GM21619 (cell line): Measurements from ENCODE around the gene RNF144B.

ENCODE experiments used
- ATAC-seq: cut with Tn5 transposase; IDR thresholded peaks from one replicate; pipeline ENCODE4 v1.9.1; 2021; ENCODE audit not compliant: unreplicated experiment

The RNF144B gene

DNA sequence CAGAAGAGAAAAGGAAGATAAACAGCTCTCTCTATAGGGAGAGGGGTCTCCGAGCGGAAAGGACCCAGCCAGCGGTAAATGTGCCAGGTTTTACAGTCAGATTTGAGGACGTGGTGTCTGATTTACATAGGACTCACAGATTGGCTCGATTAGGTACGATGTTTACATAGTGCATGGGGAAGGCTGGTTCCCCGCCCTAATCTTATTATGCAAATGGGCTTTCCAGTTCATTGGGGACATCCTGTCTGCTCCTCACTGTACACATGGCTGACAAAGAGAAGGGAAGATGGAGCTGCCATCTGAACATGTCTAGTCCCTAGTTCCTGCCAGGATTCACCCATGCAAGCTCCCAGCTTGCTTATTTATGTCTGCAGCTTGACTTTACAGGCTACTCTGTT lies 119.9 kb downstream of the RNF144B start:
- ATAC-seq, result no peak

DNA sequence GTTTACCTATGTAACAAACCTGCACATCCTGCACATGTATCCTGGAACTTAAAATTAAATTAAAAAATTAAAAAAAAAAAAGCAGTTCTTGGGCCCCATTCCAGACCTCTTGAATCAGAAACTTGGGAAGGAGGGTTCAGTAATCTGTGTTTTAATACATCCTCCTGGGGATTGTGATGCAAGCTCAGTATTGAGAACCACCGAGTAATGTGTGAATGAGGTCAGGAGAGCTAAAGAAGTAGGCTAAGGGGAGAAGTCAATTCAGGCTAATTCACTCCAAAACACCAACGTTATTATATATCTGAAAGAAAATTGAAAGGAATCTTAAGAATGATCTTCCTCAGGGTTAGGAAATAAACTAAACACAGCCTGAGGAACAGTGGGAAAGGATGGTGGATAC lies 120.4 kb downstream of the RNF144B start:
- ATAC-seq, result no peak

DNA sequence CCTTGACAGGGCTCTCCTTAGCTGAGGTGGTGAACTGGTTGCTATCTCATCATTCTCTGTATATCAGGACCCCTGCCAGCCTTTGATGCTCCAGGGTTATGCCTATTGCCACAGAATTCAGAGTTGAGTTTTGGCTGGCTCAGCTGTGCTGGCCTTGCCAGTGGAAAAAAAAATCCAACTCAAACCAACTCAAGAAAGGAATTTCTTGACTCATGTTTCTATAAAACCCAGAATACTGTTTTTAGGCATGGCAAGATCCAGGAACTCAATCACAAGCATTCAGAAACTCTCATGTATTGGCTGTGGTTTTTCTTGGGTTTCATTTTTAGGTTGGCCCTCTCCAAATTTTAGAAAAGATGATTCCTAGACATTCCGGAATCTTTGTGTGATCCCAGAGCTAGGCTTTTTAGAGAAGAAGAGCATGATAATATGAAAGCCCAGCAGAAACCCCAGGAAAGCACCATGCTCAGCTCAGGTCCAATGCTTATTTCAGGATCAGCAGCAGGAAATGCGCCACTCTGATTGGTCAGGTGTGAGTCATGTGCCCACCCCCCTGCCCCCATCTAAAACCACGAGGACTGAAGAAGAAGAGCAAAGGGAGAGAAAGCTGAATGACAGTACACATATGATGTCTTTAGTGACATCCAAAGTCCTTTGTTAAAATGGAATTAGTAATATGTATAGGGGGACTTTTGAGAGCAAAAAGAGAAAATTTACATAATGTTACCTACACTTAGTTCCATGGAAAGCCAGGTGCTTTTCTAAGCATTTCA lies 122.9 kb downstream of the RNF144B start:
- ATAC-seq, result no peak

DNA sequence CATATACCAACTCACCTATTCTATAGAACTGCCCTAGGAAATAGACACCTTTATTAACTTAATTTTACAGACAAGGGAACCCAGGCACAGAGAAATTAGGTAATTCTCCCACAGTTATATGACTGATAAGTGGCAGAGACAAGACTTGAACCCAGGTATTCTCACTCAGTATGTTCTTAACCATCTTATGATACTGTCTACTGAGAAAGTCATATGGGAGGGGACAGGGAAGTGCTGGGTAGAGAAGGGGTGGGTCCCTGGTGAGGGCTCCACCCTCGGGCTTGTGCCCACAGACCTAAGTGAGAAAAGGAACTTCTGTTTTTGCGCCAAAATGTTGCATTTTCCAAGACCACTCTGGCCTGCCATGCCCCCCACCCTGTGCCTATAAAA lies 123.5 kb downstream of the RNF144B start:
- ATAC-seq, result no peak

DNA sequence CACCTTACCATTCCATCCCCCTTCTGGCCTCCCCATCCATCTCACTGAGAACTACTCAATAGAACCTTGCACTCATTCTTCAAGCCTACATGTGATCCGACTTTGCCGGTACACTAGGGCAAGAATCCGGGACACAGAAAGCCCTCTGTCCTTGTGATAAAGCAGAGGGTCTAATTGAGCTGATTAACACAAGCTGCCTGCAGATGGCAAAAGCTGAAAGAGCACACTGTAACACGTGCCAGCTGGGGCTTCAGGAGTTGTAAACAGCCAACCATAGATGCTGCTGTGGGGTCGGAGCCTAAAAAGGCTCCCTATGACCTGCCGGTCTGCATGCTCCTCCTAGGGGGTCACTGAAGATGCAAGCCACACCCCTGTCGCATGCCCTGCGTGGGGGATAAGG lies 124.1 kb downstream of the RNF144B start:
- no peak for ATAC-seq

DNA sequence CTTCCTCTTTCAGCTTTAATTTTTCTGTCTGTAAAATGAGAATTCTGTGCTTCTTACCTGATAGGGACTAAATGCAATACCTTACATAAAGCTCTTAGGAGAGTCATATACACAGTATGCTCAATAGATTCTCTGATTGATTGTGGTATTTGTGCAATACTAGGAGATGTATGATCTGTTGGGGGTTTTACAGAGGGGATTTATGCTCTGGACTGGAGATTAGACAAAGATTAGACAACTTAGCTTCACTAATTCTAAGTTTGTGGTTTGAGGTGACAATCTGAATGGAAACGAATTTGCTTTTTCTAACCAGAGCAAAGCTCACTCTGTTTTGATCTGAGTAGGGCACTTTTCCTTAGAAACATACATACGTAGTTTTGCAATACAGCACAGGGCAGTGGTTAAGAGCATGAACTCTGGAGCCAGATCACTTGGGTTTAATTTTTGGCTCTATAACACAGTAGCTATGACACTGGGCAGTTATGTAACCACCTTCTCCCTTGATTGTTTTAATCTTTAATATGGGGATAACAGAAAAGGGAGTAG lies 126.2 kb downstream of the RNF144B start:
- no peak for ATAC-seq

DNA sequence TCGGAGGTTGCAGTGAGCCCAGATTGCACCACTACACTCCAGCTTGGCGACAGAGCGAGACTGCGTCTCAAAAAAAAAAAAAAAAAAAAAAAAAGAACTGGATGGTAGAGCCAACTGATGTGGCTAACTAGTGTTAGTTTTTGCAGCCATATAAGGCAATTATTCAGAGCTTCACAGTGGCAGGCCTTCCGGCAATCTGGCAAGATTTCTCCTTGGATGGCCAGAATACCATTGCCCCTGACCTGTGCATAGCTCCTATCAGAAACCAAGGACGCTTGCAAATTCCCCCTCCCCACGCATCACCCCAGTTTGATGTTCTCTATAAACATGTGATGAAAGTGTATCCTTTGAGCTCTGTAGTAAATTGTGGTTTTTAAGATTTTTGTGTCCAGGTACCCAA lies 127.0 kb downstream of the RNF144B start:
- no peak for ATAC-seq

DNA sequence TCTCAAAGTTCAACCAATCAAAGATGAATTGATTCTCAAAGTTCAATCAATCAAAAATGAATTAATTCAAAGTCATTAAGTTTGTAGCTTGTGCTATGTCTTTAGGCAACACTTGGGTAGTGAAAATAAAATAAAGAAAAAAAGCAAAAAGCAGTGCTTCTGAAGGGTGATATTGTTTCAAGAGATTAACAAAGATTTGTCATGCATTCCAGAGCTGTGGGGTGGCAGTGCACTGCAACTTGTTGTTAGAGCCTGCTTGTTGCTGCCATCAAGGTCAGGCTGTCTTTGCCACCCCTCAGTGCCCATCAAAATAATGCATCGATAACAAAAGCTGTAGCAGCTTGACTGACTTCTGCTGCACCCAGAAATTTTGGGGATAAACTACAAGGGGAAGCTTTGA lies 128.6 kb downstream of the RNF144B start:
- no peak for ATAC-seq
